Endothelial cell (in vitro differentiated cells): Measurements from ENCODE around the gene NOTCH1. TPM values are rescaled to one million over a fixed set of nuclear protein-coding genes. Genes with fewer than 3 reads are reported as not detected.

Experiments
- DNase-seq: peaks from one replicate; pipeline ENCODE4 v3.0.0; 2021; ENCODE audit warnings: low spot score
- H3K27ac Mint-ChIP-seq: one replicate; pipeline ENCODE4 v1.8.0; 2021; ENCODE audit warnings: mixed read lengths, inconsistent platforms; ENCODE audit not compliant: unreplicated experiment
- H3K27me3 Mint-ChIP-seq: one replicate; pipeline ENCODE4 v1.8.0; 2021; ENCODE audit warnings: mild to moderate bottlenecking, moderate library complexity, mixed read lengths, inconsistent platforms; ENCODE audit not compliant: unreplicated experiment
- H3K36me3 Mint-ChIP-seq: one replicate; pipeline ENCODE4 v1.8.0; 2021; ENCODE audit warnings: mild to moderate bottlenecking, low read depth, mixed read lengths, inconsistent platforms; ENCODE audit not compliant: unreplicated experiment
- H3K4me1 Mint-ChIP-seq: one replicate; pipeline ENCODE4 v1.8.0; 2021; ENCODE audit warnings: mild to moderate bottlenecking, mixed read lengths, inconsistent platforms; ENCODE audit not compliant: unreplicated experiment
- H3K4me3 Mint-ChIP-seq: one replicate; pipeline ENCODE4 v1.8.0; 2021; ENCODE audit warnings: mild to moderate bottlenecking, mixed read lengths, inconsistent platforms; ENCODE audit not compliant: unreplicated experiment
- H3K9me3 Mint-ChIP-seq: one replicate; pipeline ENCODE4 v1.8.0; 2021; ENCODE audit warnings: mixed read lengths, inconsistent platforms; ENCODE audit not compliant: unreplicated experiment
- total RNA-seq: library from RNA; stranded (reverse); fragmentation: NEBNext Ultra II Directional; extraction: Animal tissue kit (Norgen Biotek cat#: 25700); gene quantifications from one replicate; pipeline ENCODE4 v1.2.1, GENCODE V29; 2021; ENCODE audit not compliant: unreplicated experiment
- TF ChIP-seq, protein P1 (sequence below): fragments of 200-600 bp; sonication (generic); IDR thresholded peaks from one replicate; pipeline ENCODE4 v1.5.0; 2021; ENCODE audit warnings: antibody characterized with exemption; ENCODE audit not compliant: unreplicated experiment

NOTCH1 gene
- total RNA-seq, 1 donor from 2014 or later: 312 TPM

DNA sequence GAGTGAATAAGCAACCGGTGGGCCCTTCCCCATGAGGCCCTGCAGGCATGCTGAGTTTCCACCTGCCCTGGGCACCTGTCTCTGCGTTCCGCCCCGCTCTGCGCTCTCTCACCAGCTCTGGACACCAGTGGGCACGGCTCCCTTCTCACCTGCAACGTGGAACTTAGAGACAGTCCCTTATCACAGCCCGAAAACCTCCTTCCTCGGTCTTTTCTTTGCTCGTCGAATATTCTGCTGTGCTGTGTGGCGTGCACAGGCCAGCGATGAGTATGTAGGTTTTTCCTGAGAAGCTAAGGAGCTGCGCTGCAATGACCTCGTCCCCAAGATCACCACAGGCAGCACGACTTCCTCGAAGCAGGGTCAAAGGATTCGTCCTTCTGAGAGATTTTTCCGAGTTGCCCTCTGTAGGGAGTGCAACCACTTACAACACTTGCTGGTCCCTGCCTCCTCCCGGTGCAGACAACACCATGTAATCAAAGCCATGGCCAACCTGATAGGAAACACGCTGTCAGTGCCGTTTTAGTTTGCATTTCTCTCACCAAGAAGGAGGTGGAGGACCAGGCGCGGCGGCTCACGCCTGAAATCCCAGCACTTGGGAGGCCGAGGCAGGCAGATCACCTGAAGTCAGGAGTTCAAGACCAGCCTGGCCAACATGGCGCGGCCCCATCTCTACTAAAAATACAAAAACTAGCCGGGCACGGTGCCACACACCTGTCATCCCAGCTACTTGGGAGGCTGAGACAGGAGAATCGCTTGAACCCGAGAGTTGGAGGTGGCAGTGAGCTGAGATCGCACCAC lies 27.2 kb upstream of the NOTCH1 start:
- Mint-ChIP-seq H3K36me3 (peaks cover 7% of the 10 kb centered on the region), H3K27me3 (peaks cover 6% of the 10 kb centered on the region), H3K4me1 (peaks cover 30% of the 10 kb centered on the region), H3K9me3 (no peaks in the 10 kb centered on the region), H3K4me3 (no peak overlapping the region), H3K27ac (peak overlapping the region; percentile 84)
- DNase-seq: no peak
- TF ChIP-seq, protein P1, sequence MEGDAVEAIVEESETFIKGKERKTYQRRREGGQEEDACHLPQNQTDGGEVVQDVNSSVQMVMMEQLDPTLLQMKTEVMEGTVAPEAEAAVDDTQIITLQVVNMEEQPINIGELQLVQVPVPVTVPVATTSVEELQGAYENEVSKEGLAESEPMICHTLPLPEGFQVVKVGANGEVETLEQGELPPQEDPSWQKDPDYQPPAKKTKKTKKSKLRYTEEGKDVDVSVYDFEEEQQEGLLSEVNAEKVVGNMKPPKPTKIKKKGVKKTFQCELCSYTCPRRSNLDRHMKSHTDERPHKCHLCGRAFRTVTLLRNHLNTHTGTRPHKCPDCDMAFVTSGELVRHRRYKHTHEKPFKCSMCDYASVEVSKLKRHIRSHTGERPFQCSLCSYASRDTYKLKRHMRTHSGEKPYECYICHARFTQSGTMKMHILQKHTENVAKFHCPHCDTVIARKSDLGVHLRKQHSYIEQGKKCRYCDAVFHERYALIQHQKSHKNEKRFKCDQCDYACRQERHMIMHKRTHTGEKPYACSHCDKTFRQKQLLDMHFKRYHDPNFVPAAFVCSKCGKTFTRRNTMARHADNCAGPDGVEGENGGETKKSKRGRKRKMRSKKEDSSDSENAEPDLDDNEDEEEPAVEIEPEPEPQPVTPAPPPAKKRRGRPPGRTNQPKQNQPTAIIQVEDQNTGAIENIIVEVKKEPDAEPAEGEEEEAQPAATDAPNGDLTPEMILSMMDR: no peak

DNA sequence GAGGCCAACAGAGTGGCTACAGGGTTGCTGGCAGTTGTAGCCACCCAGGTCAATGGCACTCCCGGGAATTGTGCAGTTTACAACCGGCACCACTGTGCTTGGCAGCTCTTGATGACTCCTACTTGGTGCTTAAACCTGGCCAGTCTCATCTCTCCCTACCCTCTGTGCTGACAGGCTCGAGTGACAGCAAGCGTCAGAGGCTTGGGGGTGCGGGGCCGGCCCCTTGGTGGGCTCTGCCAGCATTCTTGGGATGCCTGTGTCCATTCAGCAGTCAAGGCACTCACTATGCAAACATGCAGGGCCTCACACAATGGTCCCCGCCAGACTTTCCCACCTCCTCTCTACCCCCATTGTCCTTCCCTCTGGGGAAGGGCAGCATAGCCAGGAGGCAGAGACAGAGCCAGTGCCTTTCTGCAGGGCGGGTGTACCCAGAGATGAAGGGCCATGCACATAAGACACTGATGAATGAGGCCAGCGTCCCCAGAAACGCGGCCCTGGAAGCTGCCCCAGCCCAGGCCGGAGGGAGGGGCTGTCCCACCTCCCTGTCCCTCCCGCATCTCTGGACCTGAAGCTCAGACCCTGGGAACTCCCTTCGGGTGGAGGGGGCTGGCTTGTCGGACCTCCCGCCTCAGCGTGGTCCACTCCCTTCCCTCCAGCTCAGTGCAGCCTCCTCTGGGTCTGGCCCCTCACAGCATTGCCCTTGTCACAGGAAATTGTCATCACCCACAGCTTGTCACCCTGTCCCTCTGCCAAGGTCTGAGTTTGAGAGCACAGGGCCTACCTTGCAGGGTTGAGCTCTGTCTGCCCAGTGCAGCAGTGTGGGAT lies 26.4 kb upstream of the NOTCH1 start:
- Mint-ChIP-seq H3K4me1 (peaks cover 30% of the 10 kb centered on the region), H3K4me3 (no peak overlapping the region), H3K9me3 (no peaks in the 10 kb centered on the region), H3K27me3 (peaks cover 6% of the 10 kb centered on the region), H3K27ac (peak overlapping the region; percentile 83), H3K36me3 (peaks cover 7% of the 10 kb centered on the region)
- peak; percentile 57 for DNase-seq
- TF ChIP-seq, protein P1: no peak

DNA sequence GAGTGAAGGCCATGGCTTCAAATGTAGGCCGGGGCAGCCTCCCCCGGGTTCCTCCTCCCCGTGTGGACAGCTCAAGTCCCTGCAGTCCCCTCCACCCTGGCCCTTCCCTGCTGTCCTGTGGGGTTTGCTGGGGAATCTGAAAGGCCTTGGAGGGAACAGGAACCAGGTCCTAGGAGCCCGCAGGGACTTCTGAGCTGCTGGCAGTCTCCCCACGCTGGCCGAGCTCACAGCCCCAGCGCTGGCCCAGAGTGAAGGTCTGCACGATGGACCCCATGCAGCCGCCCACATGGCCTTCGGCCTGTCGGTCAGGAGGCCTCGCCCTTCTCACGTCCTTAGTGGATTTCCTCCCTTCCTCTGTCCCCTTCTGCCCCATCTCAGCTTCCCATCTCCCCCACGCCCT lies 25.7 kb upstream of the NOTCH1 start:
- H3K27ac Mint-ChIP-seq: peak overlapping the region; percentile 83
- H3K36me3 Mint-ChIP-seq: peaks cover 7% of the 10 kb centered on the region
- H3K4me1 Mint-ChIP-seq: peaks cover 30% of the 10 kb centered on the region
- no peak for DNase-seq
- H3K9me3 Mint-ChIP-seq: no peaks in the 10 kb centered on the region
- peaks cover 6% of the 10 kb centered on the region for H3K27me3 Mint-ChIP-seq
- TF ChIP-seq, protein P1: no peak
- no peak overlapping the region for H3K4me3 Mint-ChIP-seq

DNA sequence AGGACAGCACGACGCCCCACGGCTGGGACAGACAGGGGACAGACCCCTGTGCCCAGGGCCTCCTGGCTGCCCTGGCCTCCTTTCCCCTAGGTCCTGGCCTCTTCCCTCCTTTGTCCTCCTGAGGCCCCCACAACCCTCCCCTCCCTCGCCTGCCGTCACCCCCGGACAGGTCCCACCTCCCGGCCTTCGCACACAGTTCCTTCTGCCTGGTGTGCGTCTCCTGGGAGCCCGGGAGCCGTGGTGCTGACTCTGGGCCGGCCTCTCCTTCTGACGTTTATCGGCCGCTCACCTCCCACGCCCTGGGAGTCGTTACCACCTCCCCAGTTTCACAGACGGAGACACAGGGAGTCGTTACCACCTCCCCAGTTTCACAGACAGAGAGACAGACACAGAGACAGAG lies 25.1 kb upstream of the NOTCH1 start:
- TF ChIP-seq, protein P1: no peak
- H3K27me3 Mint-ChIP-seq: peaks cover 6% of the 10 kb centered on the region
- no peak for DNase-seq
- no peaks in the 10 kb centered on the region for H3K9me3 Mint-ChIP-seq
- H3K4me3 Mint-ChIP-seq: no peak overlapping the region
- H3K4me1 Mint-ChIP-seq: peaks cover 30% of the 10 kb centered on the region
- peaks cover 7% of the 10 kb centered on the region for H3K36me3 Mint-ChIP-seq
- peak overlapping the region; percentile 76 for H3K27ac Mint-ChIP-seq
